ENCODE results near the gene ASPM. TPM values are rescaled to one million over a fixed set of nuclear protein-coding genes. Genes with fewer than 3 reads are reported as not detected.

ASPM gene
- total RNA-seq, 2 donors from 2014 or later: 0.81 to 2.1 TPM

DNA sequence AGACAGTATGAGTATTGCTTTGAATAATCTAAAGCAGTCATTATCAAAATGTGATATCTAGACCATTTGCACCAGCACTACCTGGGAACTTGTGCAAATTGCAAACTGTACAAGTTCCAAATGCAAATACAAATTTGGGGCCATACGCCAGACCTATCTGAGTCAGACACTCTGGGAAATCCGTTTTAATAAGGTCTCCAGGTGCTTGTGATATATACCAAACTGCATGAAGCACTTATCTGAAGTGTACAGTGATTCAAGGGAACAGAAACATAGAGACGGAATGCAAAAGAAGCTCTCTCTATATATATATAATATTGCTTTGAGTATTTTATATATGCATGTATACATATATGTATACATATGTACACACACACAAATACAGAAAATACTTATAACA, 36.2 kb upstream of the ASPM start:
- H3K27me3 ChIP-seq (replicated peaks; ENCODE audit: insufficient read depth): no peaks in the 10 kb centered on the region
- H3K27ac ChIP-seq: no peak overlapping the region
- no peaks in the 10 kb centered on the region for H3K9me3 ChIP-seq
- DNase-seq (ENCODE audit: low spot score) (no peak), ATAC-seq (ENCODE audit: insufficient number of reproducible peaks, low FRiP score, low read depth) (no peak)
- no peak overlapping the region for H3K4me3 ChIP-seq
- TF ChIP-seq, protein P1, sequence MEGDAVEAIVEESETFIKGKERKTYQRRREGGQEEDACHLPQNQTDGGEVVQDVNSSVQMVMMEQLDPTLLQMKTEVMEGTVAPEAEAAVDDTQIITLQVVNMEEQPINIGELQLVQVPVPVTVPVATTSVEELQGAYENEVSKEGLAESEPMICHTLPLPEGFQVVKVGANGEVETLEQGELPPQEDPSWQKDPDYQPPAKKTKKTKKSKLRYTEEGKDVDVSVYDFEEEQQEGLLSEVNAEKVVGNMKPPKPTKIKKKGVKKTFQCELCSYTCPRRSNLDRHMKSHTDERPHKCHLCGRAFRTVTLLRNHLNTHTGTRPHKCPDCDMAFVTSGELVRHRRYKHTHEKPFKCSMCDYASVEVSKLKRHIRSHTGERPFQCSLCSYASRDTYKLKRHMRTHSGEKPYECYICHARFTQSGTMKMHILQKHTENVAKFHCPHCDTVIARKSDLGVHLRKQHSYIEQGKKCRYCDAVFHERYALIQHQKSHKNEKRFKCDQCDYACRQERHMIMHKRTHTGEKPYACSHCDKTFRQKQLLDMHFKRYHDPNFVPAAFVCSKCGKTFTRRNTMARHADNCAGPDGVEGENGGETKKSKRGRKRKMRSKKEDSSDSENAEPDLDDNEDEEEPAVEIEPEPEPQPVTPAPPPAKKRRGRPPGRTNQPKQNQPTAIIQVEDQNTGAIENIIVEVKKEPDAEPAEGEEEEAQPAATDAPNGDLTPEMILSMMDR (IDR thresholded peaks at IDR 0.05): no peak
- peaks cover 30% of the 10 kb centered on the region for H3K36me3 ChIP-seq
- no peaks in the 10 kb centered on the region for H3K4me1 ChIP-seq (ENCODE audit: control insufficient read depth in 1 of 2, low read depth in 2 of 2)

DNA sequence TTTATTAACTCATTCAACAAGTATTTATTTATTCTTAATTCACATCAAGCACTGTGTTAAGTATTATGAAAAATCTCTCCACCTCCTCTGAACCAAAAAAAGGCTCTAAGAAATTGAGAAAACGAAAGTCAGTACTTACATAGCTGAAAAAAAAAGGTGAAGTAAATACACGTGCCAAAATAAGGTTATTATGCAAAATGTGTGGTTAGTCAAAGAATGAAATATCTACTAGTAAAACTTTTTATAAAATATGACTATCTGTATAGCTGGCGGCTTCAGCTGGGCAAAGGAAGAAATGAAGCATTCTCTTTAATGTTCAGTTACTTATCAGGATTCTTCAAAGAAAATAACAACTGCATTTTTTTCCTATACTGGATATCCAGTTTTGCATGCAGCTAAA, 35.5 kb upstream of the ASPM start:
- peaks cover 25% of the 10 kb centered on the region for H3K36me3 ChIP-seq
- ATAC-seq (ENCODE audit: insufficient number of reproducible peaks, low FRiP score, low read depth) (no peak), DNase-seq (ENCODE audit: low spot score) (no peak)
- H3K9me3 ChIP-seq: no peaks in the 10 kb centered on the region
- no peaks in the 10 kb centered on the region for H3K27me3 ChIP-seq (replicated peaks; ENCODE audit: insufficient read depth)
- no peaks in the 10 kb centered on the region for H3K4me1 ChIP-seq (ENCODE audit: control insufficient read depth in 1 of 2, low read depth in 2 of 2)
- no peak overlapping the region for H3K27ac ChIP-seq
- TF ChIP-seq, protein P1 (IDR thresholded peaks at IDR 0.05): no peak
- no peak overlapping the region for H3K4me3 ChIP-seq

DNA sequence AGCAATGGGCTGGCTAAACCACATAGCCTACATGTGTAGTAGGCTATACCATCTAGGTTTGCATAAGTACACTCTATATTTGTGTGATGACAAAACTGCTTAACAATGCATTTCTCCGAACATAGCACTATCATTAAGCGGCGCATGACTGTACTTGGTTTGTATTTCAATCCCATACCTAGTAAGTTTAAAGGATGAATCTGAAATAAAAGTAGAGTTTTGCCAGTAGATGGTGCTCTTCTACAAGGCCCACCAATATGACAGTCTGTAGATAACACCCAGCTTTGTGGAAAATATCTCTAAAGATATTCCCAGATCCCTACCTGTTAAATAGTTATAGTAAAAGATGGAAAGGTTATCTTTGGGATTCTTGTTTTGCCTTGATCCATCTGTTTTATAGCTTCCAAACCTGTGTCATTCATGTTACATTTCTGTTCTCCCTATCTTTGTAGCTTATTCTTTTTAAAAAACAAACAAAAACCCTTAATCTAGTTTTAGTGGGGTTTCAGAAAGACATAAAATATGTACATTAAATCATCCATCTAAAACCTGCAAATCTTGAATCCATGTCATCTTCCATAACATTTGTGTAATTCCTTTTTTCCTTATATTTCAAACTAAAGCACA, 33.9 kb upstream of the ASPM start:
- Histone ChIP-seq H3K27ac (no peak overlapping the region), H3K4me3 (no peak overlapping the region), H3K9me3 (no peaks in the 10 kb centered on the region), H3K4me1 (ENCODE audit: control insufficient read depth in 1 of 2, low read depth in 2 of 2) (no peaks in the 10 kb centered on the region), H3K27me3 (replicated peaks; ENCODE audit: insufficient read depth) (no peaks in the 10 kb centered on the region), H3K36me3 (peaks cover 16% of the 10 kb centered on the region)
- DNase-seq (ENCODE audit: low spot score): no peak
- TF ChIP-seq, protein P1 (IDR thresholded peaks at IDR 0.05): peak; percentile 38
- no peak for ATAC-seq (ENCODE audit: insufficient number of reproducible peaks, low FRiP score, low read depth)

DNA sequence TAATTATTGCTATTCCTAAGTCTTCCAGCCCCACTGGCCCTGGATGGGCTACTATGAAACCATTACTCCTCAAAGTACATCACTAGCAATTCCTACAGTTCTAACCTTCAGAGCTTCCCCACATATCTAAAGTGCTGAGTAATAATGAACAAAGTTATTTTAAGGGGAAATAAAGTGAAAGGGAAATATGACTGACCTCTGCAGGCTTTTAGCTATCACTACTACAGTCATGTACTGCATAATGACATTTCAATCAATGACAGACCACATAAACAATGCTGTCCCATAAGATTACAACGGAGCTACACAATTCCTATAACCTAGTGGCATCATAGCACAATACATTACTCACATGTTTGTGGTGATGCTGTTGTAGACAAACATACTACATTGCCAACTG, 32.5 kb upstream of the ASPM start:
- TF ChIP-seq, protein P1 (IDR thresholded peaks at IDR 0.05): no peak
- no peak for ATAC-seq (ENCODE audit: insufficient number of reproducible peaks, low FRiP score, low read depth)
- DNase-seq (ENCODE audit: low spot score): no peak
- Histone ChIP-seq H3K36me3 (peaks cover 16% of the 10 kb centered on the region), H3K4me1 (ENCODE audit: control insufficient read depth in 1 of 2, low read depth in 2 of 2) (no peaks in the 10 kb centered on the region), H3K27ac (no peak overlapping the region), H3K9me3 (no peaks in the 10 kb centered on the region), H3K4me3 (no peak overlapping the region), H3K27me3 (replicated peaks; ENCODE audit: insufficient read depth) (no peaks in the 10 kb centered on the region)

DNA sequence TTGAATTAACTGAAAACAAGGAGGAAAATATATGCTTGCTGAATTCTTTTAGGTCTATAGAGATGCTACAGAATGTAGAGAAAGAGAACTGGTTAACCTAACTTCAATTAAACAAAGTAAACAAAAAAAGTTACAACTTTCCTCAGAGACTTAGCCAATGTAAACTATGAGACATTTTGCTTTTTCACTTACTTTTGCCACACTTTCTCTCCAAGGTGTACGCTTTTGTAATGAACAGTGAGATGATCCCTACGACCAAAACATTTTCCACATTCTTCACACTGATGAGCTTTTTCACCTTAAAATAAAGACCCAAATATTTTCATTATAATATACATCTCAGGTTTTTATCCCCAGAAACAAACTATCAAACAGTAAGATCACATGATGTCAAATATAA, 28.3 kb upstream of the ASPM start:
- H3K4me1 ChIP-seq (ENCODE audit: control insufficient read depth in 1 of 2, low read depth in 2 of 2): no peaks in the 10 kb centered on the region
- H3K9me3 ChIP-seq: no peaks in the 10 kb centered on the region
- peaks cover 7% of the 10 kb centered on the region for H3K36me3 ChIP-seq
- TF ChIP-seq, protein P1 (IDR thresholded peaks at IDR 0.05): no peak
- DNase-seq (ENCODE audit: low spot score) (no peak), ATAC-seq (ENCODE audit: insufficient number of reproducible peaks, low FRiP score, low read depth) (no peak)
- no peak overlapping the region for H3K4me3 ChIP-seq
- H3K27ac ChIP-seq: no peak overlapping the region
- no peaks in the 10 kb centered on the region for H3K27me3 ChIP-seq (replicated peaks; ENCODE audit: insufficient read depth)

All from thoracic aorta (tissue), 2 donors.